GM18517 (cell line): ENCODE results near the gene G6PC3.
"Not testable (repeated sequence)": the region's sequence is repeated elsewhere in the genome, so short reads cannot be mapped to it uniquely, and the experiment has no call there.

Experiments
- ATAC-seq: cut with Tn5 transposase; IDR thresholded peaks from one replicate; pipeline ENCODE4 v1.9.1; 2021; ENCODE audit warnings: mild to moderate bottlenecking, moderate library complexity; ENCODE audit not compliant: unreplicated experiment

The G6PC3 gene

GRCh38 chr17:44082256-44082927 lies 11.9 kb downstream of the G6PC3 start:
- no peak for ATAC-seq

GRCh38 chr17:44083250-44083849 lies 12.8 kb downstream of the G6PC3 start:
- ATAC-seq = no peak

- no peak for ATAC-seq
These were observed 13.6 kb downstream of the G6PC3 start for GRCh38 chr17:44084131-44084538.

- ATAC-seq = no peak
These were observed 14.4 kb downstream of the G6PC3 start for GRCh38 chr17:44084921-44085320.

- no peak for ATAC-seq
These were observed 15.4 kb downstream of the G6PC3 start for GRCh38 chr17:44085908-44086307.

- ATAC-seq = no peak
These were observed 16.1 kb downstream of the G6PC3 start for GRCh38 chr17:44086364-44087311.

- ATAC-seq = no peak
These were observed 16.8 kb downstream of the G6PC3 start for GRCh38 chr17:44087319-44087718.

- ATAC-seq = no peak
These were observed 17.7 kb downstream of the G6PC3 start for GRCh38 chr17:44088254-44088653.

- ATAC-seq = no peak
These were observed 20.9 kb downstream of the G6PC3 start for GRCh38 chr17:44091200-44091997.

- ATAC-seq = no peak
These were observed 21.5 kb downstream of the G6PC3 start for GRCh38 chr17:44092051-44092450.

- ATAC-seq = no peak
These were observed 22.8 kb downstream of the G6PC3 start for GRCh38 chr17:44093231-44093900.

GRCh38 chr17:44094701-44095387 lies 24.3 kb downstream of the G6PC3 start:
- ATAC-seq = no peak

- no peak for ATAC-seq
These were observed 24.8 kb downstream of the G6PC3 start for GRCh38 chr17:44095388-44095646.

GRCh38 chr17:44095647-44096496 lies 25.3 kb downstream of the G6PC3 start:
- no peak for ATAC-seq

GRCh38 chr17:44097110-44097958 lies 26.8 kb downstream of the G6PC3 start:
- no peak for ATAC-seq

GRCh38 chr17:44101858-44102257 lies 31.3 kb downstream of the G6PC3 start:
- ATAC-seq = not testable (repeated sequence)

- no peak for ATAC-seq
These were observed 32.5 kb downstream of the G6PC3 start for GRCh38 chr17:44102849-44103622.
